K562 (cell line): Measurements from ENCODE around the gene DDAH2. TPM values are rescaled to one million over a fixed set of nuclear protein-coding genes. Genes with fewer than 3 reads are reported as not detected.

ENCODE experiments used
- ARID4B ChIP-seq: sonication (generic); formaldehyde crosslinking; IDR thresholded peaks from 2 replicates; pipeline ENCODE4 v1.8.0; 2022; ENCODE audit warnings: mild to moderate bottlenecking, missing genetic modification reagents
- ATF4 ChIP-seq: fragments of 450-650 bp; formaldehyde crosslinking; IDR thresholded peaks from 2 replicates; pipeline ENCODE4 v1.4.0; 2022; ENCODE audit warnings: mild to moderate bottlenecking, moderate library complexity
- E2F6 ChIP-seq, 2 experiments: IDR thresholded peaks; 2 replicates each; pipeline ENCODE4 v1.6.1; 2011; ENCODE audit warnings: borderline replicate concordance in 1 of 2, control low read depth in 1 of 2, low read depth in 1 of 2, low read length in 1 of 2, mild to moderate bottlenecking in 1 of 2, mixed read lengths in 1 of 2, moderate library complexity in 1 of 2; ENCODE audit not compliant: insufficient read depth in 1 of 2, insufficient read length in 1 of 2, poor library complexity in 1 of 2, severe bottlenecking in 1 of 2; ENCODE audit errors: extremely low read depth in 1 of 2
- FOXA1 ChIP-seq: fragments of 450-650 bp; IDR thresholded peaks from 2 replicates; pipeline ENCODE4 v1.6.1; 2016; ENCODE audit warnings: mild to moderate bottlenecking, borderline replicate concordance
- LCOR ChIP-seq: sonication (generic); formaldehyde crosslinking; IDR thresholded peaks from 2 replicates; pipeline ENCODE4 v1.8.0; 2022; ENCODE audit warnings: mild to moderate bottlenecking, missing genetic modification reagents
- MED1 ChIP-seq: sonication (generic); formaldehyde crosslinking; IDR thresholded peaks from 2 replicates; pipeline ENCODE4 v1.8.1; 2023; ENCODE audit warnings: missing genetic modification reagents, borderline replicate concordance
- PTTG1 ChIP-seq: fragments of 450-650 bp; IDR thresholded peaks from 2 replicates; pipeline ENCODE4 v1.6.1; 2016; ENCODE audit warnings: low read depth, mild to moderate bottlenecking, missing genetic modification characterization, missing compliant biosample characterization
- RBM15 ChIP-seq: fragments of 200-400 bp; formaldehyde crosslinking; IDR thresholded peaks from 2 replicates; pipeline ENCODE4 v1.6.1; 2018; ENCODE audit warnings: mild to moderate bottlenecking, low read length, moderate library complexity; ENCODE audit not compliant: insufficient read depth
- SAP30 ChIP-seq: fragments of 200-600 bp; sonication (generic); IDR thresholded peaks from 2 replicates; pipeline ENCODE4 v1.6.1; 2012; ENCODE audit warnings: borderline replicate concordance, low read depth, mild to moderate bottlenecking, moderate library complexity, low read length, control low read depth, inconsistent platforms; ENCODE audit not compliant: insufficient read depth, poor library complexity, severe bottlenecking
- TAL1 ChIP-seq: fragments of 450-650 bp; IDR thresholded peaks from 2 replicates; pipeline ENCODE4 v1.6.1; 2016; ENCODE audit warnings: mild to moderate bottlenecking
- UBTF ChIP-seq, 2 experiments: IDR thresholded peaks; 2 replicates each; pipeline ENCODE4 v1.6.1; 2012; ENCODE audit warnings: improper control_type of control experiment in 2 of 2, low read depth in 2 of 2, low read length in 2 of 2, borderline replicate concordance in 1 of 2
- XRCC4 ChIP-seq: IDR thresholded peaks from one replicate; pipeline ENCODE4 v1.6.1; 2011; ENCODE audit not compliant: insufficient read depth, insufficient read length; ENCODE audit errors: extremely low read depth
- ZKSCAN1 ChIP-seq: fragments of 150-350 bp; IDR thresholded peaks from 2 replicates; pipeline ENCODE4 v1.6.1; 2016; ENCODE audit warnings: low read depth, low read length
- ZNF23 ChIP-seq: fragments of 250-450 bp; sonication (Bioruptor Pico); IDR thresholded peaks from 2 replicates; pipeline ENCODE4 v1.4.0; 2020; ENCODE audit warnings: mild to moderate bottlenecking
- ZNF263 ChIP-seq: sonication (generic); formaldehyde crosslinking; IDR thresholded peaks from 2 replicates; pipeline ENCODE4 v1.8.0; 2022; ENCODE audit warnings: mild to moderate bottlenecking, missing genetic modification reagents, borderline replicate concordance
- ZNF408 ChIP-seq: fragments of 250-450 bp; sonication (Bioruptor Pico); IDR thresholded peaks from 2 replicates; pipeline ENCODE4 v1.4.0; 2020; ENCODE audit warnings: low read depth, mild to moderate bottlenecking, moderate library complexity
- polyA plus RNA-seq, 8 experiments: library from polyadenylated mRNA; depleted of rRNA in 4 of 8; stranded (reverse) in 5 of 8; unstranded in 3 of 8; fragments of >200 nt; fragmentation: Nextera tagmentation in 2 of 8; fragmentation: Illumina TruSeq in 1 of 8; extraction: Ambion mirVana in 2 of 8; extraction: Trizol in 1 of 8; gene quantifications; 2 replicates each; pipeline versions ENCODE4 v1.2.1 to v1.2.3, GENCODE V29; 2011 to 2014; ENCODE audit warnings: inconsistent platforms in 1 of 8, missing spikeins in 1 of 8
- total RNA-seq, 7 experiments: library from RNA; depleted of rRNA in 6 of 7; stranded (reverse); fragments of >200 nt in 6 of 7; fragmentation: Illumina TruSeq in 2 of 7; extraction: Trizol in 2 of 7; gene quantifications; 2 replicates each; pipeline versions ENCODE4 v1.2.1 to v1.2.3, GENCODE V29; 2011 to 2021; ENCODE audit warnings: low replicate concordance in 1 of 7

The DDAH2 gene
- total and polyA plus RNA-seq, 9 of the 15 experiments (the other 6 are each of a cell fraction or from before 2014, with no cell fraction given) = 1.8 to 45.4 (median 21.4) TPM

- TF ChIP-seq TAL1 (no peak), ZNF263 (CRISPR knock-in tag) (no peak), XRCC4 (no peak), ZKSCAN1 (peak; percentile 44; the same call in 1 of the 2 replicates), ATF4 (CRISPR knock-in tag) (no peak), E2F6 (IDR thresholded peaks at IDR 0.05; ENCODE audit: borderline replicate concordance in 1 of 2, extremely low read depth in 1 of 2, insufficient read depth in 1 of 2, insufficient read length in 1 of 2, low read depth in 1 of 2, low read length in 1 of 2, poor library complexity in 1 of 2, severe bottlenecking in 1 of 2) (no peak), SAP30 (no peak), FOXA1 (no peak), UBTF (IDR thresholded peaks at IDR 0.05; ENCODE audit: borderline replicate concordance in 1 of 2, low read depth in 2 of 2, low read length in 2 of 2) (no peak), ZNF23 (CRISPR knock-in tag) (no peak), RBM15 (no peak), LCOR (CRISPR knock-in tag) (no peak), ZNF408 (no peak), PTTG1 (tag) (no peak), MED1 (CRISPR knock-in tag) (no peak), ARID4B (0 out of 2 replicates have a peak, but pooled peaks have one; percentile 48)
Measured at GRCh38 chr6:31689249-31690110, 39.6 kb downstream of the DDAH2 start (continued).
